GM23248 (cell line): ENCODE data around the gene GPRIN1. TPM values are rescaled to one million over a fixed set of nuclear protein-coding genes. Genes with fewer than 3 reads are reported as not detected.
A peak's percentile ranks its signal among the peaks of the same experiment; 100 is the strongest.

ENCODE experiments used
- DNase-seq: peaks from one replicate; pipeline ENCODE4 v3.0.0-alpha.2; 2015
- H2AFZ ChIP-seq: fragments of 200-600 bp; sonication (generic); 2 replicates; pipeline ENCODE4 v1.6.1; 2016; ENCODE audit warnings: antibody characterized with exemption
- H3F3A ChIP-seq: fragments of 200-600 bp; sonication (generic); 2 replicates; pipeline ENCODE4 v1.6.1; 2016; ENCODE audit warnings: mild to moderate bottlenecking, antibody characterized with exemption, mixed run types; ENCODE audit not compliant: insufficient read depth
- H3K27ac ChIP-seq: fragments of 200-600 bp; sonication (generic); 2 replicates; pipeline ENCODE4 v1.5.1; 2016; ENCODE audit warnings: mild to moderate bottlenecking
- H3K27me3 ChIP-seq: fragments of 200-600 bp; sonication (generic); replicated peaks from 2 replicates; pipeline ENCODE4 v1.6.1; 2016; ENCODE audit warnings: mild to moderate bottlenecking; ENCODE audit not compliant: insufficient read depth
- H3K36me3 ChIP-seq: fragments of 200-600 bp; sonication (generic); 2 replicates; pipeline ENCODE4 v1.6.1; 2016; ENCODE audit warnings: low read depth, mild to moderate bottlenecking
- H3K4me1 ChIP-seq: fragments of 200-600 bp; sonication (generic); 2 replicates; pipeline ENCODE4 v1.6.1; 2016; ENCODE audit warnings: mild to moderate bottlenecking; ENCODE audit not compliant: insufficient read depth
- H3K4me2 ChIP-seq: fragments of 200-600 bp; sonication (generic); one replicate; pipeline ENCODE4 v1.6.1; 2016; ENCODE audit warnings: mild to moderate bottlenecking; ENCODE audit not compliant: unreplicated experiment
- H3K4me3 ChIP-seq: fragments of 200-600 bp; sonication (generic); 2 replicates; pipeline ENCODE4 v1.5.1; 2016; ENCODE audit warnings: mild to moderate bottlenecking
- H3K79me2 ChIP-seq: fragments of 200-600 bp; sonication (generic); 2 replicates; pipeline ENCODE4 v1.6.1; 2016; ENCODE audit warnings: mild to moderate bottlenecking; ENCODE audit not compliant: insufficient read depth
- H3K9ac ChIP-seq: fragments of 200-600 bp; sonication (generic); 2 replicates; pipeline ENCODE4 v1.6.1; 2016; ENCODE audit warnings: mild to moderate bottlenecking
- H3K9me2 ChIP-seq: fragments of 200-600 bp; sonication (generic); 2 replicates; pipeline ENCODE4 v1.6.1; 2016; ENCODE audit warnings: mixed run types, mild to moderate bottlenecking, moderate library complexity; ENCODE audit not compliant: insufficient read depth
- H3K9me3 ChIP-seq: fragments of 200-600 bp; sonication (generic); one replicate; pipeline ENCODE4 v1.6.1; 2017; ENCODE audit warnings: low read depth
- H4K20me1 ChIP-seq: fragments of 200-600 bp; sonication (generic); 2 replicates; pipeline ENCODE4 v1.6.0; 2016; ENCODE audit not compliant: insufficient read depth
- EZH2 ChIP-seq: fragments of 200-600 bp; sonication (generic); IDR thresholded peaks from 2 replicates; pipeline ENCODE4 v1.6.1; 2018; ENCODE audit warnings: antibody characterized with exemption, mild to moderate bottlenecking; ENCODE audit not compliant: insufficient read depth, poor library complexity, severe bottlenecking
- EZH2phosphoT487 ChIP-seq: fragments of 200-600 bp; sonication (generic); IDR thresholded peaks from 2 replicates; pipeline ENCODE4 v1.6.1; 2018; ENCODE audit warnings: antibody characterized with exemption, moderate library complexity, mild to moderate bottlenecking, low read depth; ENCODE audit not compliant: insufficient read depth
- WGBS, 2 experiments: methylation state at CpG; one replicate each; pipeline ENCODE4 v1.1.6; 2015 to 2017; ENCODE audit warnings: low lambda C conversion rate in 2 of 2, low coverage in 1 of 2; ENCODE audit errors: missing lambda C conversion rate in 2 of 2; 5-methylcytosine and 5-hydroxymethylcytosine counted together
- in situ Hi-C: fragments of 300-500 bp; cut with MboI; formaldehyde crosslinking; loops from 2 replicates; pipeline ENCODE4 v1.15.0; 2020
- microRNA-seq: library from miRNA; unstranded; fragments of <30 nt; microRNA quantifications from one replicate; pipeline ENCODE4, GENCODE V29; 2016; ENCODE audit warnings: borderline number of aligned reads
- polyA plus RNA-seq: library from polyadenylated mRNA; unstranded; fragments of >200 nt; fragmentation: Nextera tagmentation; extraction: Ambion mirVana; gene quantifications from 2 replicates; pipeline ENCODE4 v1.2.1, GENCODE V29; 2016
- small RNA-seq: library from RNA; depleted of rRNA; stranded (forward); fragments of <200 nt; gene quantifications from one replicate; pipeline ENCODE3, GENCODE V24; 2014; ENCODE audit warnings: low read depth, low replicate concordance
- total RNA-seq: library from RNA; depleted of rRNA; stranded (reverse); fragments of >200 nt; shearing (Covaris generic); gene quantifications from 2 replicates; pipeline ENCODE4 v1.2.3, GENCODE V29; 2014; rRNA removed

GPRIN1 gene
- total and polyA plus RNA-seq, 2 experiments from 2014 or later = 1.2 to 4.8 TPM

DNA sequence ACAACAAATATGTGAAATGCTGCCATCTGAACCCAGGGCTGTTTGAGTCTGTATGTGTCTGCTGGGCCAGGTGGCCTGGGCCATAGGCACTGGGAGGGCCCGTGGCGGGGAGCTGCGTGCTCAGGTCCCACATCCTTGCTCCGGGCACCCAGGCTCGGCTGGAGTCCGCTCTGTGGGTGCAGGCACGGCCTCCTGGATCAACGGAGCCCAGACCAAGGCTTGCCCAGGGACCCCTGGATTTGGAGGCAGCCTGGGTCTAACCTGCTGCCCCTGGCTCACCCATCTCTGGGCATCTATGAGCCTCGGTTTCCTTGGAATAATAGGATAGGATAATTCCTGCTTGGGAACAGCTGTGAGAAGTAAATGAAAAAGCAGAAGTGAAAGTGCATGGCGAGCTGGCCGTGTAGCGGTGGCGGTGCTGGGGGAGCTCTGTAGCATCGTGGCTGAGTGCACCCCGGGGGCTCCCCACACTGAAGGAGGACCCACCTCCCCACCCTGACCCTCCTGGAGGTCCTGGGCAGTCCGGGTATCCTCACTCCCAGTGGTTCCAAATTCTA lies 59.6 kb downstream of the GPRIN1 start:
- no peaks in the 10 kb centered on the region for H3K4me1 ChIP-seq
- 57 to 61% methylated on average over 16 of the region's 16 CpGs for WGBS, 2 experiments
- no peaks in the 10 kb centered on the region for H4K20me1 ChIP-seq
- no peak overlapping the region for H2AFZ ChIP-seq
- no peak overlapping the region for H3K9ac ChIP-seq
- no peaks in the 10 kb centered on the region for H3K36me3 ChIP-seq
- no peak for TF ChIP-seq EZH2phosphoT487
- no peak for TF ChIP-seq EZH2
- H3F3A ChIP-seq = no peaks in the 10 kb centered on the region
- H3K79me2 ChIP-seq = no peaks in the 10 kb centered on the region
- no peaks in the 10 kb centered on the region for H3K9me3 ChIP-seq
- in situ Hi-C loops = no loop called here
- H3K27me3 ChIP-seq = no peaks in the 10 kb centered on the region
- no peak overlapping the region for H3K4me3 ChIP-seq
- H3K4me2 ChIP-seq = no peak overlapping the region
- H3K9me2 ChIP-seq = no peaks in the 10 kb centered on the region
- H3K27ac ChIP-seq = no peak overlapping the region
- no peak for DNase-seq

- Histone ChIP-seq H3K4me1 (no peaks in the 10 kb centered on the region), H3F3A (no peaks in the 10 kb centered on the region), H3K79me2 (no peaks in the 10 kb centered on the region), H3K36me3 (no peaks in the 10 kb centered on the region), H2AFZ (no peak overlapping the region), H3K4me3 (no peak overlapping the region), H4K20me1 (no peaks in the 10 kb centered on the region), H3K27ac (no peak overlapping the region), H3K9ac (no peak overlapping the region), H3K9me3 (no peaks in the 10 kb centered on the region), H3K27me3 (no peaks in the 10 kb centered on the region), H3K4me2 (no peak overlapping the region), H3K9me2 (no peaks in the 10 kb centered on the region)
- in situ Hi-C loops = no loop called here
- 77 to 83% methylated on average over 7 of the region's 7 CpGs for WGBS, 2 experiments
- no peak for DNase-seq
- TF ChIP-seq EZH2phosphoT487 = no peak
- no peak for TF ChIP-seq EZH2
These were observed 60.1 kb downstream of the GPRIN1 start for GRCh38 chr5:176549871-176550270.

- Histone ChIP-seq H3F3A (no peaks in the 10 kb centered on the region), H3K36me3 (no peaks in the 10 kb centered on the region), H3K27me3 (no peaks in the 10 kb centered on the region), H3K4me2 (no peak within 1 kb of the TSS), H3K4me3 (no peak within 1 kb of the TSS), H3K9me3 (no peaks in the 10 kb centered on the region), H4K20me1 (no peaks in the 10 kb centered on the region), H3K4me1 (0 out of 2 replicates have a peak, but pooled peaks cover 2% of the 10 kb centered on the region), H3K9ac (no peak within 1 kb of the TSS), H2AFZ (no peak within 1 kb of the TSS), H3K27ac (no peak within 1 kb of the TSS), H3K9me2 (no peaks in the 10 kb centered on the region), H3K79me2 (no peaks in the 10 kb centered on the region)
- WGBS, 2 experiments = 73 to 74% methylated on average over 17 of the region's 18 CpGs
- no peak for TF ChIP-seq EZH2phosphoT487
- TF ChIP-seq EZH2 = no peak
- DNase-seq = no peak
- in situ Hi-C loops = no loop called here
These were observed 61.0 kb downstream of the GPRIN1 start, which contains the start of gene CDHR2 for GRCh38 chr5:176548967-176549444. Gene CDHR2 (plus strand): TSS chr5:176549342. CDS start chr5:176565353, 16,011 bp downstream.

DNA sequence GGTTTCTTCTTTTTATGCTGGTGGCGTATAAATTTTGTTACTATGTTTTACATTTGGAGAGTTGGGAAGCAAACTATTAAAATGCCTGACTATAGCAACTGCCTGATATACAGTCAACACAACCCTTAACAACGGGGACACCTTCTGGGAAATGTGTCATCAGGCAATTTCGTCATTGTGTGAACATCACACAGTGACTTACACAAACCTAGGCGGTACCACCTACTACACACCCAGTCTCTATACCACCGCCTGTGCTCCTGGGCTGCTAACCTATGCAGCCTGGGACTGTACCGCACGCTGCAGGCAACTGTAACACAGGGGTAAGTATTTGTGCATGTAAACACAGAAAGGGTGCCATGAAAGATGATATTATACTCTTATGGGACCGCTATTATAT lies 62.2 kb downstream of the GPRIN1 start:
- no peaks in the 10 kb centered on the region for H4K20me1 ChIP-seq
- no peak overlapping the region for H3K4me2 ChIP-seq
- H3K79me2 ChIP-seq = no peaks in the 10 kb centered on the region
- no peaks in the 10 kb centered on the region for H3K9me2 ChIP-seq
- peak; percentile 51 for DNase-seq
- no peak overlapping the region for H2AFZ ChIP-seq
- H3K4me3 ChIP-seq = no peak overlapping the region
- no peak overlapping the region for H3K9ac ChIP-seq
- 0 out of 2 replicates have a peak, but pooled peaks cover 7% of the 10 kb centered on the region for H3K4me1 ChIP-seq
- no peak overlapping the region for H3K27ac ChIP-seq
- H3K9me3 ChIP-seq = no peaks in the 10 kb centered on the region
- in situ Hi-C loops = no loop called here
- H3K36me3 ChIP-seq = no peaks in the 10 kb centered on the region
- no peaks in the 10 kb centered on the region for H3F3A ChIP-seq
- TF ChIP-seq EZH2 = no peak
- no peak for TF ChIP-seq EZH2phosphoT487
- H3K27me3 ChIP-seq = no peaks in the 10 kb centered on the region
- WGBS, 2 experiments = 75% methylated on average over 8 of the region's 8 CpGs

Small RNA genes within 50 kb of the gene (microRNA-seq; reads per million reads assigned to microRNA genes)
- gene MIR4281 = not detected

Small RNA genes within 50 kb of the gene (small RNA-seq; reads per million reads assigned to genes)
- gene MIR4281 (not detected), gene RF00019 (not detected), gene RN7SL684P (not detected)

Other genes with a start within 250 kb of the GPRIN1 start
- gene KIAA1191, start 248.4 kb downstream of the GPRIN1 start, total RNA-seq = 110 and 114 TPM in 2 replicates
- gene KIAA1191, start 248.4 kb downstream of the GPRIN1 start, polyA plus RNA-seq = 110 and 118 TPM in 2 replicates
- 8.3 and 8.9 TPM in 2 replicates for gene ARL10, start 244.7 kb downstream of the GPRIN1 start, total RNA-seq
- 4.3 and 6.7 TPM in 2 replicates for gene ARL10, start 244.7 kb downstream of the GPRIN1 start, polyA plus RNA-seq
- gene NOP16, start 221.6 kb downstream of the GPRIN1 start, total RNA-seq = 13.3 and 15.2 TPM in 2 replicates
- gene NOP16, start 221.6 kb downstream of the GPRIN1 start, polyA plus RNA-seq = 68.4 and 68.7 TPM in 2 replicates
- 33.8 and 72.1 TPM in 2 replicates for gene HIGD2A, start 221.4 kb downstream of the GPRIN1 start, total RNA-seq
- 110 and 117 TPM in 2 replicates for gene HIGD2A, start 221.4 kb downstream of the GPRIN1 start, polyA plus RNA-seq
- 121 and 130 TPM in 2 replicates for gene CLTB, start 193.6 kb downstream of the GPRIN1 start, total RNA-seq
- gene CLTB, start 193.6 kb downstream of the GPRIN1 start, polyA plus RNA-seq = 128 and 132 TPM in 2 replicates
- 41.0 and 45.0 TPM in 2 replicates for gene FAF2, start 161.8 kb downstream of the GPRIN1 start, total RNA-seq
- 45.4 and 45.7 TPM in 2 replicates for gene FAF2, start 161.8 kb downstream of the GPRIN1 start, polyA plus RNA-seq
- gene RNF44, start 72.8 kb downstream of the GPRIN1 start, total RNA-seq = 2.9 and 3.9 TPM in 2 replicates
- 2.0 and 2.1 TPM in 2 replicates for gene RNF44, start 72.8 kb downstream of the GPRIN1 start, polyA plus RNA-seq
- not detected in 2 replicates for gene CDHR2, start 60.8 kb downstream of the GPRIN1 start, total RNA-seq
- not detected in 2 replicates for gene CDHR2, start 60.8 kb downstream of the GPRIN1 start, polyA plus RNA-seq
- gene SNCB, start 20.4 kb upstream of the GPRIN1 start, total RNA-seq = not detected in 2 replicates
- not detected in 2 replicates for gene SNCB, start 20.4 kb upstream of the GPRIN1 start, polyA plus RNA-seq
- gene EIF4E1B, start 20.5 kb upstream of the GPRIN1 start, total RNA-seq = not detected in 2 replicates
- not detected in 2 replicates for gene EIF4E1B, start 20.5 kb upstream of the GPRIN1 start, polyA plus RNA-seq
- 41.2 and 42.2 TPM in 2 replicates for gene TSPAN17, start 37.3 kb upstream of the GPRIN1 start, total RNA-seq
- gene TSPAN17, start 37.3 kb upstream of the GPRIN1 start, polyA plus RNA-seq = 29.9 and 30.0 TPM in 2 replicates
- gene UNC5A, start 200.4 kb upstream of the GPRIN1 start, total RNA-seq = not detected in 2 replicates
- gene UNC5A, start 200.4 kb upstream of the GPRIN1 start, polyA plus RNA-seq = not detected in 2 replicates